ENCODE results near the gene TRIM68. TPM values are rescaled to one million over a fixed set of nuclear protein-coding genes. Genes with fewer than 3 reads are reported as not detected.

The TRIM68 gene
- total RNA-seq, 1 experiment from 2014 or later = 6.9 TPM

DNA sequence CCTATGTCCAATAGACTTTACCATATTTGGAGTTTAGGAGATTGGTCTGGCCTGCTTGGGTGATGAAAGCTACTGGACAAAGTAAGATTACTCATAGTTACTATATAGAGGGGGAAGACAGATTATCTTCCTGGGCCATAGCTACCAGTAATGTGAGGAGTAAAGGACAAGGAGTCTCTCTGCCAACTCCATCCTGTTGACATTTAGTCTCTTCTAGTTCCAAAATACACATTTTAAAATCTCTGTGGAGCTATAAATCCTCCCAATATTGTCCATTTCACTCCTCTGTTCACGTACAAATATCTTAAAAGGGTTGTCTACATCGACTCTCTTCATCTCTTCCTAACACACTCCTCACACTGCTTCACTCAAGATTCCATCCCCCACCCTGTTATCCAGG lies 28.1 kb upstream of the TRIM68 start:
- Histone ChIP-seq H3K4me3 (ENCODE audit: low read depth, low read length) (no peak overlapping the region), H3K4me1 (peaks cover 2% of the 10 kb centered on the region), H3K36me3 (ENCODE audit: control insufficient read depth, insufficient read depth, low read length) (no peaks in the 10 kb centered on the region), H3K27me3 (replicated peaks; ENCODE audit: control insufficient read depth, insufficient read depth, low read length) (peaks cover 1% of the 10 kb centered on the region; the same call in 1 of the 2 replicates), H3K9me3 (no peaks in the 10 kb centered on the region)
- no peak overlapping the region for H3K4me3 Mint-ChIP-seq (ENCODE audit: unreplicated experiment)
- no TSS peak for BruUV-seq (replicated peaks)
- POLR2A ChIA-PET = no interaction called here
- no peaks in the 10 kb centered on the region for H3K9me3 Mint-ChIP-seq (ENCODE audit: unreplicated experiment)
- intact Hi-C loops (cut with micrococcal nuclease; ENCODE audit: unreplicated experiment) = loop anchor here (2.0 kb wide), 1 partner anchor 37 kb away; no protein-coding TSS in a partner anchor
- no peaks in the 10 kb centered on the region for H3K27me3 Mint-ChIP-seq (ENCODE audit: insufficient read depth, unreplicated experiment)
- CTCF ChIA-PET = interaction anchor here (0.9 to 2.6 kb wide), 5 partner anchors 22 to 361 kb away, joined by 3 to 19 read pairs (median 4); partner anchors contain the start of gene TRIM68
- H3K36me3 Mint-ChIP-seq (ENCODE audit: insufficient read depth, unreplicated experiment) = no peaks in the 10 kb centered on the region
- DNase-seq = no peak
- no peak overlapping the region for H3K27ac Mint-ChIP-seq (ENCODE audit: unreplicated experiment)
- TF ChIP-seq, protein P1, sequence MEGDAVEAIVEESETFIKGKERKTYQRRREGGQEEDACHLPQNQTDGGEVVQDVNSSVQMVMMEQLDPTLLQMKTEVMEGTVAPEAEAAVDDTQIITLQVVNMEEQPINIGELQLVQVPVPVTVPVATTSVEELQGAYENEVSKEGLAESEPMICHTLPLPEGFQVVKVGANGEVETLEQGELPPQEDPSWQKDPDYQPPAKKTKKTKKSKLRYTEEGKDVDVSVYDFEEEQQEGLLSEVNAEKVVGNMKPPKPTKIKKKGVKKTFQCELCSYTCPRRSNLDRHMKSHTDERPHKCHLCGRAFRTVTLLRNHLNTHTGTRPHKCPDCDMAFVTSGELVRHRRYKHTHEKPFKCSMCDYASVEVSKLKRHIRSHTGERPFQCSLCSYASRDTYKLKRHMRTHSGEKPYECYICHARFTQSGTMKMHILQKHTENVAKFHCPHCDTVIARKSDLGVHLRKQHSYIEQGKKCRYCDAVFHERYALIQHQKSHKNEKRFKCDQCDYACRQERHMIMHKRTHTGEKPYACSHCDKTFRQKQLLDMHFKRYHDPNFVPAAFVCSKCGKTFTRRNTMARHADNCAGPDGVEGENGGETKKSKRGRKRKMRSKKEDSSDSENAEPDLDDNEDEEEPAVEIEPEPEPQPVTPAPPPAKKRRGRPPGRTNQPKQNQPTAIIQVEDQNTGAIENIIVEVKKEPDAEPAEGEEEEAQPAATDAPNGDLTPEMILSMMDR (IDR thresholded peaks at IDR 0.05; ENCODE audit: insufficient read depth in 1 of 2, low read depth in 1 of 2, low read length in 1 of 2, severe bottlenecking in 1 of 2, unreplicated experiment in 1 of 2) = no peak
- peaks cover 3% of the 10 kb centered on the region for H3K4me1 Mint-ChIP-seq (ENCODE audit: low read depth, unreplicated experiment)

DNA sequence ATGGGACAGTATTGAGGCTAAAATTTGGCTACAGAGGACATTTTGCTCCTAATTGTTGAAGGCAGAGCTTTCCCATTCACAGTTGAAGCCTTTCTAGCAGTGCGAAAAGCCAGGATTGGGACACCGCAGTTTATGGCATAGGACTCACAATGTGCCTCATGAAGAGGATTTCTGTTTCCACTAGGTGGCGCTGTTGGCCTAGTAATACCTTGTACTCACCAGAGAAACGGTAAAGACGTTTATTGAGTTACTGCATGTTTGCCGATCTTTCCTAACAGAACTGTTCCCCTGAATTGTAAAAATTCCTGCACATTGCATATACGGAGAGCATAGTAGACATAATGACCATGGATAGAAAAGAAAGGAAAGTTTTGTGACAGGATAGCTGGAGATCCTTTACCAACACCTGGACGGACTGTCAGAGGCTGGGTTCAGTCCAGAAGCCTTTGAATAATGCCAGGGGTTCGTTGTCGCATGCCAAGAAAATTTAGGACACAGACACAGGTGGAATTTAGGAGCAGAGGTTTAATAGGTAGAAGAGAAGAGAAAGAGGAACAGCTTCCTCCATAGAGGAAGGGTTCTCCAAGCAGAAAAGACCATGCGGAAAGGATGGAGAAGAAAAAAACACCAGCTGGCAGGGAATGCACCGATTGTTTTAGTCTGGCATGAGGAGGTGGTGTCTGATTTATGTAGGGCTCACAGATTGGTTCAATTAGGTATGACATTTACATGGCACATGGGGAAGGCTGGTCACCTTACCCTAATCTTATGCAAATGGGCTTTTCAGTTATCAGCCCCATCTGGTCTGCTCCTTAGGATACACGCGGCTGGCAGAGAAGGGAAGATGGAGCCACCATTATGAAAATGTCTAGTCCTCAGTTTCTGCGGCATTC lies 18.4 kb upstream of the TRIM68 start:
- no peaks in the 10 kb centered on the region for H3K36me3 ChIP-seq (ENCODE audit: control insufficient read depth, insufficient read depth, low read length)
- POLR2A ChIA-PET = no interaction called here
- no peak overlapping the region for H3K4me3 Mint-ChIP-seq (ENCODE audit: unreplicated experiment)
- peaks cover 6% of the 10 kb centered on the region for H3K4me1 Mint-ChIP-seq (ENCODE audit: low read depth, unreplicated experiment)
- H3K27ac Mint-ChIP-seq (ENCODE audit: unreplicated experiment) = no peak overlapping the region
- CTCF ChIA-PET = interaction anchor here (1.0 to 1.3 kb wide), 2 partner anchors 10 to 19 kb away, joined by 3 to 4 read pairs; partner anchors contain the start of gene TRIM68
- no peaks in the 10 kb centered on the region; the same call in 1 of the 2 replicates for H3K27me3 ChIP-seq (replicated peaks; ENCODE audit: control insufficient read depth, insufficient read depth, low read length)
- no TSS peak for BruUV-seq (replicated peaks)
- intact Hi-C loops (cut with micrococcal nuclease; ENCODE audit: unreplicated experiment) = loop anchor here (1.0 to 5.0 kb wide), 5 partner anchors 200 to 754 kb away; no protein-coding TSS in a partner anchor
- H3K9me3 ChIP-seq = no peaks in the 10 kb centered on the region
- peak; percentile 73 to 83 for DNase-seq
- H3K27me3 Mint-ChIP-seq (ENCODE audit: insufficient read depth, unreplicated experiment) = peaks cover 13% of the 10 kb centered on the region
- no peak overlapping the region for H3K4me3 ChIP-seq (ENCODE audit: low read depth, low read length)
- TF ChIP-seq, protein P1 (IDR thresholded peaks at IDR 0.05; ENCODE audit: insufficient read depth in 1 of 2, low read depth in 1 of 2, low read length in 1 of 2, severe bottlenecking in 1 of 2, unreplicated experiment in 1 of 2) = peak; percentile 73 to 79
- peaks cover 17% of the 10 kb centered on the region for H3K9me3 Mint-ChIP-seq (ENCODE audit: unreplicated experiment)
- no peaks in the 10 kb centered on the region for H3K36me3 Mint-ChIP-seq (ENCODE audit: insufficient read depth, unreplicated experiment)
- no peaks in the 10 kb centered on the region for H3K4me1 ChIP-seq

DNA sequence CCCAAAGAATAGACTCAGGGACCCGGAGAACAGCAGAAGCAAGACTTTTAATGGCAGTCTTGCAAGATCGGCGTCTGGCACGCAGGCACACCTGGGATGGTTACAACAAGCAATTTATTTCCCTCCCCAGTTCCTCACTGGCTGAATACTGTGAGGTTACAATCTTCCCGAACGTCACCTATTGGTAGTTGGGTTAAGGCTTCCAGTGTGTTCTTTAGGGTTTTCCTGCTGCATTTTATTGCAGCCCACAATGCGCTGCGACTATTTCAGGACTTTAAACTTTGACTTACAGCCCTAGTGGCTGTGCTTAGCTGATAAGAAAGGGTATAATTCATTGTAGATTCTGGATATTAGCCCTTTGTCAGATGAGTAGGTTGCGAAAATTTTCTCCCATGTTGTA lies 11.5 kb upstream of the TRIM68 start:
- TF ChIP-seq, protein P1 (IDR thresholded peaks at IDR 0.05; ENCODE audit: insufficient read depth in 1 of 2, low read depth in 1 of 2, low read length in 1 of 2, severe bottlenecking in 1 of 2, unreplicated experiment in 1 of 2) = no peak
- POLR2A ChIA-PET = no interaction called here
- CTCF ChIA-PET = no interaction called here

More for the DNA sequence above, 11.5 kb upstream of the TRIM68 start:
- intact Hi-C loops (cut with micrococcal nuclease; ENCODE audit: unreplicated experiment) = no loop called here
- Histone ChIP-seq H3K9me3 (no peaks in the 10 kb centered on the region), H3K4me3 (ENCODE audit: low read depth, low read length) (no peak overlapping the region), H3K36me3 (ENCODE audit: control insufficient read depth, insufficient read depth, low read length) (no peaks in the 10 kb centered on the region), H3K4me1 (0 out of 2 replicates have a peak, but pooled peaks cover 5% of the 10 kb centered on the region), H3K27me3 (replicated peaks; ENCODE audit: control insufficient read depth, insufficient read depth, low read length) (no peaks in the 10 kb centered on the region)
- no peaks in the 10 kb centered on the region for H3K36me3 Mint-ChIP-seq (ENCODE audit: insufficient read depth, unreplicated experiment)
- H3K4me1 Mint-ChIP-seq (ENCODE audit: low read depth, unreplicated experiment) = no peaks in the 10 kb centered on the region
- no TSS peak for BruUV-seq (replicated peaks)
- peaks cover 3% of the 10 kb centered on the region for H3K27me3 Mint-ChIP-seq (ENCODE audit: insufficient read depth, unreplicated experiment)
- no peak overlapping the region for H3K4me3 Mint-ChIP-seq (ENCODE audit: unreplicated experiment)
- peak in 1 of 2 experiments; percentile 25 for DNase-seq
- H3K27ac Mint-ChIP-seq (ENCODE audit: unreplicated experiment) = no peak overlapping the region
- H3K9me3 Mint-ChIP-seq (ENCODE audit: unreplicated experiment) = peaks cover 10% of the 10 kb centered on the region

Measured in Caco-2 (cell line).